ENCODE data around the gene TBC1D2B. TPM values are rescaled to one million over a fixed set of nuclear protein-coding genes. Genes with fewer than 3 reads are reported as not detected.

TBC1D2B gene
- total and polyA plus RNA-seq, 11 donors: 5.1 to 45.2 (median 10.1) TPM

DNA sequence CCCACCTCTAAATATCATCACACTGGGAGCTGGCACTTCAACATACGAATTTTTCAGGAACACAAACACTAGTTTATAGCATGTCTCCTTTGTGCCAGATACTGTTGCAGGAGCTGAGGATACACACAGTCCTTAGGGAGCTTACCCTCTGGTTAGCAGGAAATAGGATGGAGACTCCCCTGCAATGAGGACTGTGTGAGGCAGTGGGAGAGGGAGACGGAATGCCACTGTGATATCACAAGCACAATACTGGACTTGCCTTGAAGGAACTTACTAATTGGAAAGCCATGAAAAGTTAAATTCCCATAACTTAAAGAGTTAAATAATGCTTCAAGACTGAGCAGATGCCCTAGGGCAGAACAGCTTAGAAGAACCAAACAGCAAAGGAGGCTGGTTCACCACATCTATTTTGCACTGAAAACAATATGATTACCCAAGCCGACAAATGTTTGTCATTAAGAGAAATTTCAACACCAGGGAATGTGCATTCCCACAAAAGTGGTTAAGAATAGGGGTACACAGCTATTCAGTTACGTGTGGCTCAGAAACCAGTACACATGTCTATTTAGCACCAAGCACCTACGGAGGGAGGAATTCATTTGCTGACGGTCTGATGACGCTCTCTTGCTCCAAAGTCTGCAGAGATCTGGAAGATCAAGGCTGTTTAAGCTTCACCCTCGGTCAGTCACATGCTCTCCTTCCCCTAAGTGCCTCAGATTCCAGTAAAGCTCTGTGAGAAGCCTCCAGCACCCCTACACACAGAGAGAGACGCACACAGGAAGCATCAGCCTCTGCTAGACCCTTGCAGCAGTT is 5.2 kb downstream of the TBC1D2B start:
- WGBS, 4 donors: 37 to 54% (median 47%) methylated on average over 9 of the region's 9 CpGs
- no peaks in the 10 kb centered on the region for H3K9me3 ChIP-seq
- peak overlapping the region; percentile 2 to 91 (median 40) for H3K27ac ChIP-seq
- DNase-seq (peak in 2 of 5 donors; percentile 42 to 43), ATAC-seq (peak; percentile 24 to 55 (median 34))
- H3K4me3 ChIP-seq: peak overlapping the region in 2 of 12 donors; percentile 2 to 9
- no peaks in the 10 kb centered on the region for H3K27me3 ChIP-seq
- peaks cover 8 to 95% (median 59%) of the 10 kb centered on the region in 12 donors for H3K4me1 ChIP-seq
- intact Hi-C loops (cut with DNase I): loop anchor here in 2 of 10 donors (5.0 to 10.0 kb wide), 2 partner anchors 35 to 47 kb away; no protein-coding TSS in a partner anchor
- peaks cover 0 to 5% (median 0%) of the 10 kb centered on the region in 9 donors for H3K36me3 ChIP-seq
- TF ChIP-seq POLR2A (IDR thresholded peaks at IDR 0.05): no peak
- TF ChIP-seq, protein P1, sequence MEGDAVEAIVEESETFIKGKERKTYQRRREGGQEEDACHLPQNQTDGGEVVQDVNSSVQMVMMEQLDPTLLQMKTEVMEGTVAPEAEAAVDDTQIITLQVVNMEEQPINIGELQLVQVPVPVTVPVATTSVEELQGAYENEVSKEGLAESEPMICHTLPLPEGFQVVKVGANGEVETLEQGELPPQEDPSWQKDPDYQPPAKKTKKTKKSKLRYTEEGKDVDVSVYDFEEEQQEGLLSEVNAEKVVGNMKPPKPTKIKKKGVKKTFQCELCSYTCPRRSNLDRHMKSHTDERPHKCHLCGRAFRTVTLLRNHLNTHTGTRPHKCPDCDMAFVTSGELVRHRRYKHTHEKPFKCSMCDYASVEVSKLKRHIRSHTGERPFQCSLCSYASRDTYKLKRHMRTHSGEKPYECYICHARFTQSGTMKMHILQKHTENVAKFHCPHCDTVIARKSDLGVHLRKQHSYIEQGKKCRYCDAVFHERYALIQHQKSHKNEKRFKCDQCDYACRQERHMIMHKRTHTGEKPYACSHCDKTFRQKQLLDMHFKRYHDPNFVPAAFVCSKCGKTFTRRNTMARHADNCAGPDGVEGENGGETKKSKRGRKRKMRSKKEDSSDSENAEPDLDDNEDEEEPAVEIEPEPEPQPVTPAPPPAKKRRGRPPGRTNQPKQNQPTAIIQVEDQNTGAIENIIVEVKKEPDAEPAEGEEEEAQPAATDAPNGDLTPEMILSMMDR (IDR thresholded peaks at IDR 0.05): no peak

DNA sequence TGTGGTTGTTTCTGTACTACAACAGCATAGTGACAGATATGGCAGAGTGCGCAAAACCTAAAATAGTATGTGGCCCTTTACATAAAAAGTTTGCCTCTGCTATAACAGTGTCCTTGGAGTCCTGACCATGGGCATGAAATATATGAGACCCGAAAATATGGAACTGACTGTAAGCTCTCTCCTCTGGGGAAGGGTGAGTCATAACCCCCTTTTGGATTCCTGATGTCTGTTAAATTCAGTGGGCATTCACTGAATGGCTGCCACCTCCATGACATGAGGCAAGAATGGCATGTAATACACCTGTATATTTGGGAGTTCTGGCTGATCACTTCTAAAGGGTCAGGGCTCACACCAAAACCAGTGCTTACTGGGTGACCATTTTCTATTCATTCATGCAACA is 6.1 kb downstream of the TBC1D2B start:
- peaks cover 0 to 5% (median 0%) of the 10 kb centered on the region in 9 donors for H3K36me3 ChIP-seq
- H3K27me3 ChIP-seq: no peaks in the 10 kb centered on the region
- intact Hi-C loops (cut with DNase I): loop anchor here in 2 of 10 donors (5.0 to 10.0 kb wide), 2 partner anchors 34 to 47 kb away; no protein-coding TSS in a partner anchor
- no peak for DNase-seq
- no peaks in the 10 kb centered on the region for H3K9me3 ChIP-seq
- no peak for ATAC-seq
- H3K4me1 ChIP-seq: peaks cover 12 to 99% (median 66%) of the 10 kb centered on the region in 12 donors
- peak overlapping the region in 5 of 12 donors; percentile 32 to 91 (median 69) for H3K27ac ChIP-seq
- 60 to 82% (median 69%) methylated on average over 2 of the region's 2 CpGs for WGBS, 4 donors
- TF ChIP-seq, protein P1 (IDR thresholded peaks at IDR 0.05): no peak
- no peak overlapping the region for H3K4me3 ChIP-seq

DNA sequence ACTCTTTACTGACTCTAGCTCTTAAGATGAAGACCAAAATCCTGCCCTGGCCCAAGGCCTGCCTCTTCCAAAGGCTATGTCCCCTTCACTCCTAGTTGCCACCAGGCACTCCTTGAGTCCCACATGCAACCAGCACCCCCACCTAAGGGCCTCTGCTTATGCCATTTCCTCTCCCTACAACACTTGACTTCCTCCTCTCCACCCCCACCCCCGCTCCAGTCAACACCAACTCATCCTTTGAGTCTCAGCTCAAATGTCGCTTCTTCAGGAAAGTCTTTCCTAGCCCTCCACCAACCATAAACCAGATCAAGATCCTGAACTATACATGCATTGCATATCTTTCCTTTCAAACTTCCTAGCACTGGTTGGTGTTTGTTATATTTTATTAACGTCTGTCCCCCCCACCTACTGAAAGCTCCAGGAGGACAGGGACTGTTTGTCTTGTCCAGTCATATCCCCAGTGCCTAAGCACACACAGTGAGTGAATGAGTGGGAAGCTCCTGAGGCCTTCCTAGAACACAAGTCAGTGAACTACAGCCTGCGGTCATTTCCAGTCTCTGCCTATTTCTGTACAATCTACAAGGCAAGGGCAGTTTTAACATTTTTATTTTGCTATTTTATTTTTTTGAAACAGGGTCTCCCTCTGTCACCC is 7.3 kb downstream of the TBC1D2B start:
- Histone ChIP-seq H3K27ac (peak overlapping the region in 7 of 12 donors; percentile 5 to 91 (median 62)), H3K9me3 (no peaks in the 10 kb centered on the region), H3K4me1 (peaks cover 18 to 99% (median 66%) of the 10 kb centered on the region in 12 donors), H3K27me3 (no peaks in the 10 kb centered on the region), H3K36me3 (peaks cover 0 to 5% (median 0%) of the 10 kb centered on the region in 9 donors), H3K4me3 (peak overlapping the region in 1 of 12 donors; percentile 28)
- 61 to 73% (median 68%) methylated on average over 4 of the region's 4 CpGs for WGBS, 4 donors
- TF ChIP-seq POLR2A (IDR thresholded peaks at IDR 0.05): no peak
- TF ChIP-seq, protein P1 (IDR thresholded peaks at IDR 0.05): no peak
- DNase-seq (peak in 3 of 5 donors; percentile 48 to 51 (median 50)), ATAC-seq (peak in 1 of 4 donors; percentile 56)
- intact Hi-C loops (cut with DNase I): loop anchor here in 2 of 10 donors (5.0 to 10.0 kb wide), 2 partner anchors 33 to 45 kb away; no protein-coding TSS in a partner anchor

All from heart left ventricle (tissue), 16 donors.